SU-DHL-6 (cell line): ENCODE measurements around the gene VGF.

Experiments
- H2AFZ ChIP-seq: fragments of 200-600 bp; sonication (generic); 2 replicates; pipeline ENCODE4 v1.6.1; 2014; ENCODE audit warnings: low read depth, mild to moderate bottlenecking, moderate library complexity, mixed read lengths, antibody characterized with exemption, low read length; ENCODE audit not compliant: severe bottlenecking
- H3F3A ChIP-seq: fragments of 200-600 bp; shearing (Covaris generic); 2 replicates; pipeline ENCODE4 v1.6.0; 2016; ENCODE audit warnings: antibody characterized with exemption, mild to moderate bottlenecking; ENCODE audit not compliant: insufficient read depth
- H3K27ac ChIP-seq: fragments of 200-600 bp; sonication (generic); 2 replicates; pipeline ENCODE4 v1.5.1; 2016; ENCODE audit warnings: low read depth, mild to moderate bottlenecking, low read length, moderate library complexity, mixed read lengths
- H3K27me3 ChIP-seq: fragments of 200-600 bp; sonication (generic), shearing (Covaris generic); 2 replicates; pipeline ENCODE4 v1.6.0; 2014; ENCODE audit warnings: mild to moderate bottlenecking, low read length
- H3K36me3 ChIP-seq: fragments of 200-600 bp; sonication (generic); 2 replicates; pipeline ENCODE4 v1.6.1; 2014; ENCODE audit warnings: mild to moderate bottlenecking, low read length, mixed read lengths
- H3K4me2 ChIP-seq: fragments of 300-600, 200-600 bp; shearing (Covaris generic), sonication (generic); 2 replicates; pipeline ENCODE4 v1.6.0; 2014; ENCODE audit warnings: low read length, low read depth, mild to moderate bottlenecking; ENCODE audit not compliant: poor library complexity, severe bottlenecking
- H3K4me3 ChIP-seq: fragments of 200-600 bp; sonication (generic); 2 replicates; pipeline ENCODE4 v1.5.1; 2014; ENCODE audit warnings: antibody characterized with exemption, low read length, mild to moderate bottlenecking, mixed read lengths; ENCODE audit not compliant: insufficient read depth, poor library complexity, severe bottlenecking
- H3K79me2 ChIP-seq: fragments of 200-600 bp; sonication (generic); 2 replicates; pipeline ENCODE4 v1.6.1; 2014; ENCODE audit warnings: mild to moderate bottlenecking, low read length, moderate library complexity; ENCODE audit not compliant: insufficient read depth
- H3K9ac ChIP-seq: fragments of 200-600 bp; sonication (generic); 2 replicates; pipeline ENCODE4 v1.7.0; 2014; ENCODE audit warnings: mild to moderate bottlenecking, low read length
- H3K9me2 ChIP-seq: fragments of 200-600 bp; sonication (generic); replicated peaks from 2 replicates; pipeline ENCODE4 v1.6.1; 2014; ENCODE audit warnings: low read length; ENCODE audit not compliant: insufficient read depth
- H3K9me3 ChIP-seq: fragments of 200-600 bp; sonication (generic); 2 replicates; pipeline ENCODE4 v1.6.1; 2014; ENCODE audit warnings: low read length, mixed read lengths; ENCODE audit not compliant: insufficient read depth
- H4K20me1 ChIP-seq: fragments of 200-600 bp; sonication (generic); 2 replicates; pipeline ENCODE4 v1.6.1; 2014; ENCODE audit warnings: low read depth, mild to moderate bottlenecking, antibody characterized with exemption, low read length, moderate library complexity, mixed read lengths
- CTCF ChIP-seq: fragments of 200-600 bp; sonication (generic); IDR thresholded peaks from one replicate; pipeline ENCODE4 v1.5.1; 2017; ENCODE audit warnings: antibody characterized with exemption, mild to moderate bottlenecking, low read length, moderate library complexity; ENCODE audit not compliant: insufficient read depth, poor library complexity, severe bottlenecking
- EZH2phosphoT487 ChIP-seq: fragments of 200-600 bp; sonication (generic), shearing (Covaris generic); conservative IDR thresholded peaks from 2 replicates; pipeline ENCODE4 v1.6.1; 2018; ENCODE audit warnings: mild to moderate bottlenecking, antibody characterized with exemption, low read length, moderate library complexity, mixed read lengths

VGF gene

DNA sequence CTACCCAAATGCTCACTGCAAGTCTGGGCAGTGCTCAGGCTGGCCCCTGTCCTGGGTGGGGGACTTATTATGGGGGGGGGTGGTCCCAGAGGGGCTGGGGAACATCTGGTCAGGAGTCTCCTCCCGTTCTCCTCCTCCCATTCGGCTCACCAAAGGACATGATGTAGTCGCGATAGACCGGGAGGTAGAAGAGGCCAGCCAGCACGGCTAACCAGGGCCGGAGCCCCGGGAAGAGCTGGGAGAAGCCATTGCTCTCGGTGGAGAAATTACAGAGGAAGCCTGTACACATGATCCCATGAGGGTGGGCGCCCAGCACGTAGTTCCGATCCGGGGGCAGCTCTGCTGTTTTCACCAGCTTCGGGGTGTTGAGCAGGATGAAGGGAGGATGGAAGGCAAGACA, 33.1 kb upstream of the VGF start:
- Histone ChIP-seq H3F3A (no peaks in the 10 kb centered on the region), H3K79me2 (no peaks in the 10 kb centered on the region), H3K9me2 (no peaks in the 10 kb centered on the region), H3K9ac (no peak overlapping the region), H3K36me3 (no peaks in the 10 kb centered on the region), H2AFZ (no peak overlapping the region), H4K20me1 (no peaks in the 10 kb centered on the region), H3K4me2 (no peak overlapping the region), H3K27ac (no peak overlapping the region), H3K27me3 (no peaks in the 10 kb centered on the region), H3K4me3 (no peak overlapping the region), H3K9me3 (no peaks in the 10 kb centered on the region)
- TF ChIP-seq CTCF (no peak), EZH2phosphoT487 (no peak)

GRCh38 chr7:101197991-101198390, 32.6 kb upstream of the VGF start:
- no peak overlapping the region for H3K4me3 ChIP-seq
- TF ChIP-seq EZH2phosphoT487, result no peak
- TF ChIP-seq CTCF, result no peak
- H3K36me3 ChIP-seq, result no peaks in the 10 kb centered on the region
- H3F3A ChIP-seq, result no peaks in the 10 kb centered on the region
- no peaks in the 10 kb centered on the region for H3K9me2 ChIP-seq
- no peak overlapping the region for H3K27ac ChIP-seq
- no peak overlapping the region for H3K9ac ChIP-seq
- no peaks in the 10 kb centered on the region for H3K27me3 ChIP-seq
- no peaks in the 10 kb centered on the region for H3K9me3 ChIP-seq
- H3K79me2 ChIP-seq, result no peaks in the 10 kb centered on the region
- H2AFZ ChIP-seq, result no peak overlapping the region
- H3K4me2 ChIP-seq, result no peak overlapping the region
- H4K20me1 ChIP-seq, result no peaks in the 10 kb centered on the region

DNA sequence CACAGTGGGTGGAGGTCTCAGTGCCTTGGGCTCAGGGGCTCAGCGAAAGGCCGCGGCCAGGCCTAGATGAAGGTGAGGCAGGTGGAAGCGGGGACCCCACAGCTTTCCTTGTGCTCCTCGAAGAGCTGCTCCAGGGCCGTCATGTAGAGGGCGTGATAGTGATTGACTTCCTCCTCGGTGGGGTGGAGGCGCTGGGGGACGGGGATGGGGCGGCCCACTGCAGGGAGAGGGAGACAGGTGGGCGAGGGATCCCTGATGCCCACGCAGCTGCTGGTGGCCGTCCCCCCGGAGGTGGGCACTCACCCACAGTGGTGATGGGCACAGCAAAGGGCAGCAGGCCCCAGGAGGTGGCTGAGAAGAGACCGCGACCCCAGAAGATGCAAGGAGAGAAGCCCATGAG, 30.5 kb upstream of the VGF start:
- H3K9ac ChIP-seq, result no peak overlapping the region
- H3K36me3 ChIP-seq, result no peaks in the 10 kb centered on the region
- H2AFZ ChIP-seq, result no peak overlapping the region
- no peaks in the 10 kb centered on the region for H3K79me2 ChIP-seq
- TF ChIP-seq CTCF (no peak), EZH2phosphoT487 (no peak)
- no peak overlapping the region for H3K4me2 ChIP-seq
- H3K27ac ChIP-seq, result no peak overlapping the region
- H3K9me3 ChIP-seq, result no peaks in the 10 kb centered on the region
- H3K27me3 ChIP-seq, result no peaks in the 10 kb centered on the region
- H4K20me1 ChIP-seq, result no peaks in the 10 kb centered on the region
- H3F3A ChIP-seq, result no peaks in the 10 kb centered on the region
- no peaks in the 10 kb centered on the region for H3K9me2 ChIP-seq
- H3K4me3 ChIP-seq, result no peak overlapping the region

DNA sequence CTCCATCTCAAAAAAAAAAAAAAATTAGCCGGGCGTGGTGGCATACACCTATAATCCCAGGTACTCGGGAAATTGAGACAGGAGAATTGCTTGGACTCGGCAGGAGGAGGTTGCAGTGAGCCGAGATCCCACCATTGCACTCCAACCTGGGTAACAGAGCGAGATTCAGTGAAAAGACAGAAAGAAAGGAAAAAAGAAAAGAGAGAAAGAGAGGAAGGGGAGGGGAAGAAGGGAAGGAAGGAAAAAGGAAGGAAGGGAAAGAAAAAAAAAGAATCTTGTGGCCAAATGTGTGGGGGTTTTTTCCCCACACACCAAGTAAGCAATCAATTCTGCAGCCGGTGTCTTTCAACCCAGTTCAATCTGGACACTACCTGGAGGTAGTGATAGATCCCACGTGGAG, 23.7 kb upstream of the VGF start:
- Histone ChIP-seq H2AFZ (no peak overlapping the region), H3K4me2 (no peak overlapping the region), H3K79me2 (no peaks in the 10 kb centered on the region), H3K9me3 (no peaks in the 10 kb centered on the region), H4K20me1 (no peaks in the 10 kb centered on the region), H3F3A (no peaks in the 10 kb centered on the region), H3K36me3 (no peaks in the 10 kb centered on the region), H3K4me3 (no peak overlapping the region), H3K9me2 (no peaks in the 10 kb centered on the region), H3K27ac (no peak overlapping the region), H3K27me3 (no peaks in the 10 kb centered on the region), H3K9ac (no peak overlapping the region)
- TF ChIP-seq CTCF, result no peak
- TF ChIP-seq EZH2phosphoT487, result no peak
